ENCODE measurements around the gene OBSL1.

The OBSL1 gene

GRCh38 chr2:219548990-219549389 lies 22.3 kb downstream of the OBSL1 start:
- DNase-seq (ENCODE audit: low spot score) = no peak

- no peak for DNase-seq (ENCODE audit: low spot score)
Measured at GRCh38 chr2:219547621-219548020, 23.7 kb downstream of the OBSL1 start.

- DNase-seq (ENCODE audit: low spot score) = no peak
Measured at GRCh38 chr2:219545943-219546352, 25.4 kb downstream of the OBSL1 start.

DNA sequence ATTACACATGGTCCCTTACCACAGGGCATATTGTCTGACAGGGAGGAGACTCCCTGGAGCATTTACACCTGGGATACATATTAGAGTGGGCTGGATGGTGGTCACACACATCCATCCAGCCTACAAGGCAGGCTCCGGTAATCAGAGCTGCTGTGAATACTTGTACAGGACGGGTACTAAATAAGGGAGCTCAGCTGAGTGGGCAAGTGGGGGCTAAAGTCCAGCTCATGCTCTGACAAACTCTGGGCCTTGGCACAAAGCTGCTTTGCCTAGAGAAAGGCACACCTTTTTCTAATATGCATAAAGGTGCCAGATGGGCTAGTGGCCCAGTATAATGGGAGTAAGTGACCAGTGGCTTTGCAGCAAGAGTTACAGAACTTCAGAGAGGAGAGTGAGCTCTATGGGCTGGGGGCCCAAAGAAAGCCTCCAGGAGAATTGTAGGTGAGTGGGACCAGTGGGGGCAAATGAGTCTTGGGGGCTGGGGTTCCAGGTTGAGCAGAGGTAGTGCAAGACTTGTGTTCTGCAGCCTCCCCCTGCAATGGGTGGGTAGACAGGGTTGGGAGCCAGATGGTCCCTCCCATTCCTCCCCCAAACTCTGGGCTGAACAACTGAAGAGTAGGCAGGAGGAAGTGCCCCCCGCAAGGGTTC lies 25.9 kb downstream of the OBSL1 start:
- DNase-seq (ENCODE audit: low spot score) = no peak

DNA sequence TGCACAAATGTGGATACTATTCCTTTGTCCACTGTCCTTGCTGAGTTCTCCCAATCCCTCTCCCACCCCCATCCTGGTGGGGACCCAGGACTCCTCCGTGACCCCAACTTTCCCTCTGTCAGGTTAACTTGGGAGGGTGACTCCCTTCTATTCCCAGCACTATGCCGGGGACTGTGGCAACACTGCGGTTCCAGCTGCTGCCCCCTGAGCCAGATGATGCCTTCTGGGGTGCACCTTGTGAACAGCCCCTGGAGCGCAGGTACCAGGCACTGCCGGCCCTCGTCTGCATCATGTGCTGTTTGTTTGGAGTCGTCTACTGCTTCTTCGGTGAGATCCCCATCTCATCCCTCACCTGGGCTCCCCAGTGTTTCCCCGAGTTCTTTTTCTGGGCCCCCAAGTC lies 26.8 kb downstream of the OBSL1 start:
- DNase-seq (ENCODE audit: low spot score) = no peak

DNA sequence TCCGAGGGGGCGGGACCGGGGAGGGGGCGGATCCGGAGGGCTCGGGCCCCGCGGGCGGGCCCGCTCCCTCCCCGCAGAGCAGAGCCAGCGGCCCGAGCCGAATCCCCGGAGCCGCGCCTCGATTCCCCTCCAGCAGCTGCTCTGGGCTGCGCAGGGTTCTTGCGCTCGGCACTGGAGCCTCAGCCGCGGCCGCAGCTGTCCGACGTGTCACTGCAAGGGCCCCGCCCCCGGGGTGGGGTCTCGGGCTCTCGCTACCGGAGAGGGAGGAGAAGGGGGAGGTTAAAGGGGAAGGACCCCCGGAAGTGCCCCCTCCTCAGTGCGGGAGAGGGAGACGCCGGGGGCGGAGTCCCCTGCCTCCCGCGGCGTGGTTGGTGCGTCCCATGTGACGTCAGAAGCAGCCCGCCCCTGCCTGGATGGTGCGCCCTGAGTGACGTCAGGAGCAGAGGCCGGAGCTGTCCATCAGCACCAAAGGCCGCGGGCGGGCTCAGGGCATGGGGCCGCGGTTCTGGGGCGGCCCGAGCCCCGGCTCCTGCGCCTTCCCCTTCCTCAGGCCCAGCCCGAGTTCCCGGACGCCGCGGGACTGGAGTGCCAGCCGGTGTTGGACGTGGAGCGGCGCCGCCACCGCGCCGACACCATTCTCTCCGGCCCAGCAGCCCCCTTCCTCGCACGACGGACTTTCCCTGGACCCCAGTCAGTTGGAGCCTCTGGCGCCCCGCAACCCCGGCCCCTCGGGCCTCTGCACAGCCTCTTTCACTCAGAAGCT lies 27.6 kb downstream of the OBSL1 start, which contains the start of the genes CHPF and TMEM198:
Gene CHPF, minus strand, starts transcription at position 214 of the 763 bp plus-strand sequence. CDS start 271 bp downstream, outside the sequence.
Gene TMEM198, plus strand, starts transcription at position 433 of the 763 bp plus-strand sequence. CDS start 700 bp downstream, outside the sequence.
- DNase-seq (ENCODE audit: low spot score) = peak; percentile 99

GRCh38 chr2:219542931-219543595 lies 28.3 kb downstream of the OBSL1 start:
- peak; percentile 65 for DNase-seq (ENCODE audit: low spot score)

- peak; percentile 43 for DNase-seq (ENCODE audit: low spot score)
Measured at GRCh38 chr2:219541611-219542180, 29.6 kb downstream of the OBSL1 start.

GRCh38 chr2:219540784-219541504 lies 30.4 kb downstream of the OBSL1 start:
- DNase-seq (ENCODE audit: low spot score) = no peak

DNA sequence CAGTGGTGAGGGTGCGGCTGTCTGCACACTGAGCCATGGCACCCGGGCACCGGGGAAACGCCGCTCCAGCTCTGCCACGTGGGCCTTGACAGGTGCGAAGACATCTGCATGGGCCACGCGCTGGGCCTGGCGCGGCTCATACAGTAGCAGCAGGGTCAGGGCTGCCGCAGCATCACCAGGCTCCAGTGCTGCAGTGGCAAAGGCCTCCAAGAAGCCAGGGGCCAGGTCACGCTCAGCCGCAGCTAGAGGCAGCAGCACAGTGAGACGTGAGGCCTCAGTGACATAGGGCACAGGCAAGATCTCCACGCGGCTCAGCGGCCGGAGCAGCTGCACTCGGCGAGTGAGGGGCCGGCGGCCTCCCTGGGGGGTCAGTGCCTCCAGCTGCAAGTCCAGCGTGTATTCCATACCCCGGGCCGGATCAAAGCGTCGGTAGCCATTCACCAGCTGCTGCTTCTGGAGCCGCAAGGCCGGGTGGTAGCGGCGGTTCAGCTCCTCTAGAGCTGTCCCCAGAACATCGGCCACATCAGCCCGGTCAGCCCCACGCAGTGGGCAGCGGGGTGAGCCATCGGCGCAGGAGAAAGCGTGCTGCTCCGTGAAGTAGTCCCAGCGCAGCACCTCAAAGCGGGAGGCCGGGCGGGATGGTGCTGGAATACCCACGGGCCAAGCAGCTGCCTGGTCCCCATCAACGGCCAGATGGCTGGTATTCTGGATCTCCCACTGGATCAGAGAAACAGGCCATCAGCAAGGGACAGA lies 31.2 kb downstream of the OBSL1 start:
- DNase-seq (ENCODE audit: low spot score) = no peak

DNA sequence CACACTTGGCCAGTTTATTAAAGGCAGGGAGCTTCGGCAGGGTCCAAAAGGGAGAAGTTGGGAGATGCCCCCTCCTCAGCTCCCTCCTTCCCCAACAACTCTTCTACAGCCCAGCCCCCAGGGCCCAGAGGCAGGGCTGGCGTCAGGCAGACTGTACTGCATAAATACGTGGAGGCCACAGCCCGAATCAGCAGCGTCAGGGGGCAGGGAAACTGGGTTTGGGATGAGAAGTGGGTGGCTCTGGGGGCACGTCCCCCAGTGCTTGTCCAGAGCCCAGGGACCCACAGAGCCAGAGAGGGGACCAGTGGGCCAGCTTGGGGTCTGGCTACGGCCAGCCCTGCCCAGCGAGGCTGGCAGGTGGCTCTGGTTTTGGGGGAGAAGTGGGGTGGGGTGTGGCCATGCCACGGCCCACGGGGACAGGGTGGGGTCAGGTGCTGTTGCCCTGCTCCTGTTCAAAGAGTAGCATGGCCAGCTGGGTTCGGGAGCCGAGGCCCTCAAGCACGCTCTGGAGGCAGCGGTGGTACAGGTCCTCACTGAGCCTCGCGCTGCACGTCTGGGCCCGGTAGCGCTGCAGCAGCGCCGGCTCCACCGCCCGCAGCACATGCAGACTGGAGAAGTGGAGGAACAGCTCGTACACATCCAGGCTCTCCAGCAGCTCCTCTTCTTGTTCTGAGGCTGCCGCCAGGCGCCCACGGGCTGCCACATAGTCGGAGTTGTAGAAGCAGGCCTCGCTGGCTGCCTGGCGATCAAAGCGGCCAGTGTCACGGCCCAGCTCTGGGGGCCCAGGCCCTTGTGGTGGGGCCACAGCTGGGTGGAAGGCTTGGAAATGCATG lies 32.2 kb downstream of the OBSL1 start:
- DNase-seq (ENCODE audit: low spot score) = no peak

- no peak for DNase-seq (ENCODE audit: low spot score)
Measured at GRCh38 chr2:219538504-219538951, 32.8 kb downstream of the OBSL1 start.

DNA sequence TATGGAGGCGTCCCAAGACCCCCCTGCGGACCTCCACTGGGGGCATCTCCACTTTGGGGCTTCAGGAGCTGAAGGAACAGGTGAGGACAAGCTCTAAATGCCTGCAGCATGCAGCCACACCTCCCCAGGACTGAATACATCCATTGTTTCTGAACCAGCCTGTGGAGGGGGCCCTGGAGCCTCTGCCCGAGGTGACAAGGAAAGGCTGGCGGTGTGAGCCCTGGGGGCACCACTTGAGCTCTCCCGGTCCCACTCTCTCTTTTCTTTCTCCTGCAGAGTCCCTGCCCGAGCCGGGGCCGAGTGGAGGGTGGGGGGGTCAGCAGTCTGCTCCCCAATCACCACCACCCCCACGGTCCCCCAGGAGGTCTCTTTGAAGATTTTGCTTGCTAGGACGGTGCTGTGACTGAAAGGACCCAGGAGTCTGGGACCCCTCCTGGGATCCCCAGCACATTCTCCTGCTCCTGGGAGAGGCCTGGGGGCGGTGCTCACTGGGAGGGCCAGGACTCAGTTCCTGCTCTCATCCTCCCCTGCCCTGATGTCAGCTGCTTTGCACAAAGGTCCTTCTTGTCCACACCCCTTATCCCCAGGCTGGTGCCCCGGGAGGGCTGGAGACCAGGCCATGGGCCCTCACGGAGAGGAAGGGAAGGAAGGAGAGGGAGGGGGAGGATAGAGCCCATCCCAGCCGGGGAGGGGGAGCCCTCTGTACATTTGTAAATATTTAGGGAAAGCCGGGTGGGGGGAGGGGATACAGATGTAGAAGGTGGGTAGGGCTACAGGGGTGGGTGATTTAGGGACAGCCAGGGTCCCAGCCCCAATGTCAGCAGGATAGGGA lies 33.5 kb downstream of the OBSL1 start:
- DNase-seq (ENCODE audit: low spot score) = no peak

- DNase-seq (ENCODE audit: low spot score) = no peak
Measured at GRCh38 chr2:219536967-219537366, 34.4 kb downstream of the OBSL1 start.

GRCh38 chr2:219536425-219536824 lies 34.9 kb downstream of the OBSL1 start:
- DNase-seq (ENCODE audit: low spot score) = no peak

GRCh38 chr2:219533930-219534661 lies 37.2 kb downstream of the OBSL1 start:
- DNase-seq (ENCODE audit: low spot score) = no peak

GRCh38 chr2:219532378-219532649 lies 39.0 kb downstream of the OBSL1 start:
- DNase-seq (ENCODE audit: low spot score) = no peak

DNA sequence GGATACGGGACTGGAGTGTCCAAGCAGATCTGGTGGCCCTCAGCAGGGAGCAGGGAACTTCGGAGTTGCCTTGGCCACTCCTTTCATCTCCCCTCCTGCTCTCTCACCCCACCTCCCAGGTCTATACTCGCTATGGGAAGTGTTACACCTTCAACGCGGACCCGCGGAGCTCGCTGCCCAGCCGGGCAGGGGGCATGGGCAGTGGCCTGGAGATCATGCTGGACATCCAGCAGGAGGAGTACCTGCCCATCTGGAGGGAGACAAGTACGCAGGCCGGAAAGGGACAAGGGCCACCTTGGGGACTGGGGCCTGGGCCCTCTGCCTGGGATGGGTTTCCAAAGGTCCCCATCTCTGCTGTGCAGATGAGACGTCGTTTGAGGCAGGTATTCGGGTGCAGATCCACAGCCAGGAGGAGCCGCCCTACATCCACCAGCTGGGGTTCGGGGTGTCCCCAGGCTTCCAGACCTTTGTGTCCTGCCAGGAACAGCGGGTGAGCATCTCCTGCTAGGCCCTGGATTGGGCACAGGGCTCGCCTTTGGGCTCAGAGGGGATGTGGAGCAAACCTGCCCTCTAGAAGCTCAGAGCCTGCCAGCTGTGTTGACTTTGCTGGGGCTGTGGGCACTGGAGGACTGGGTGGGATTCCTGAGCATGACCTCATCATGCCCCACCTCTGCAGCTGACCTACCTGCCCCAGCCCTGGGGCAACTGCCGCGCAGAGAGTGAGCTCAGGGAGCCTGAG lies 39.5 kb downstream of the OBSL1 start:
- DNase-seq (ENCODE audit: low spot score) = no peak
